Kidney capillary endothelial cell (primary cell): ENCODE data around the gene TSPOAP1.

Experiments
- DNase-seq: peaks from one replicate; pipeline ENCODE4 v3.0.0-alpha.2; 2018; ENCODE audit warnings: low spot score

The TSPOAP1 gene

DNA sequence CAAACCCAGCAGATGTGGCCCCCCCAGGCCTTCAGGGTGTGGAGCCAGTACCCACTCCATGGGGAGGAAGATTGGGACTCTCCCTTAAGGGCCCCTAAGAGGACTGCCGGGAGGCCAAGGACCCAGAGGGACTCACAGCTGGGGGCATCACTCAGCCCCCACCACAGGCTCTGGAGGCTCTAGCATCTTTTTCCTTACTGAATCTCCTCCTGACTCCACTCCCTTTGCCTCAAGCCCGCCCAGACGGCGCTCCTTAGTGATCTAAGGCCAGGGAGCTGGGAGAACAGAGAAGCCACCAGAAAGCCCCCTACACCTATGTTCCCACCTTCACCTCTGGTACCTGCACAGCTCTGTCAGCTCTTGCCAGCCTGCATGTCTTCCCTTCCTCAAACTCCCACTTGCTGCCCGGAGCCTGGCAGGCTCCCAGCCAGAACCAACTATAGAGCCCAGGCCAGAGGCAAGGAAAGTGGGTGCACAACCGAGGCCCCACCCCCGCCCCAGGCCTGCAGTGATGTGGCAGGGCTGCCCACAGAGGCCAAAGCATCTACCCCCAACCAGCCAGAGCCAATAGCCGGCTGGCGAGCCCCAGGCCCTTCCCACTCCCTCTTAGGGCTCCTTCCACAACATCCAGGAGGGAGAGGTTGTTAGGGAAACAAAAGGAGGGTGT is 25.5 kb downstream of the TSPOAP1 start:
- DNase-seq: no peak

DNA sequence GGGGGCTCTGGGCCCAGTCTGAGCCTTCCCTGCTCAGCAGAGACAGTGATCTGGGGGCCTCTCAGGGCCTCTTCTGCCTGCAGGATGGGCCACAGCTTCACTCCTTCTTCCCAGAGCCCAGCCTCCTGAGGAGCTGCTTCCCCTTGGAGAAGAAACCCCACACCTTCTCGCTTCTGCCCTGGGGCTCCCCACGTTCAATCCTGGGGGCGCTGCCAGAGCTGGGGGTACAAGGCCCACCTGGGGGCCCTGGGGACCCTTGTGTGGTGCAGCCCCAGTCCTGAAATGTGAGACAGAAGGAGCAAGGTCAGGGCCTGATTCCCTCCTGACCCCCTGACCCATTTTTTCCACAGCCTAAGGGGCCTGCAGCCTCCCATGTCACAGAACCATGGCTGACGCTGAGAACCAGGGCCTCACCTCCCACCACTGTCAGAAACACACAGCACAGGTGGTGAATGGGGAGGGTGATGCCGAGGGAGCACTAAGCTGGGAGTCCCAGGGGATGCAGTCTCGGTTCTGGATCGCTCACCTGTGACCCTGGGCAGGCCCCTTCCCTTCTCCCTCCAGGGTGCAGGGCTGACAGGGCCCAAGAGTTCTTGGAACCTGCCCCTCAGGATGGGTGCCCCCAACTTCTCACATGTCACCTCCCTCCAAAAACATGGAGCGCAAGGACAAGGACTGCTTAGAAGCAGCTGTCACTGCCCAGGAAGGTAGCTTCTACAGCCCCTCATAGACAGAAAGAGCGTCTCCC is 26.2 kb downstream of the TSPOAP1 start:
- no peak for DNase-seq

- DNase-seq: no peak
These were observed 27.0 kb downstream of the TSPOAP1 start for GRCh38 chr17:58301504-58302150.

DNA sequence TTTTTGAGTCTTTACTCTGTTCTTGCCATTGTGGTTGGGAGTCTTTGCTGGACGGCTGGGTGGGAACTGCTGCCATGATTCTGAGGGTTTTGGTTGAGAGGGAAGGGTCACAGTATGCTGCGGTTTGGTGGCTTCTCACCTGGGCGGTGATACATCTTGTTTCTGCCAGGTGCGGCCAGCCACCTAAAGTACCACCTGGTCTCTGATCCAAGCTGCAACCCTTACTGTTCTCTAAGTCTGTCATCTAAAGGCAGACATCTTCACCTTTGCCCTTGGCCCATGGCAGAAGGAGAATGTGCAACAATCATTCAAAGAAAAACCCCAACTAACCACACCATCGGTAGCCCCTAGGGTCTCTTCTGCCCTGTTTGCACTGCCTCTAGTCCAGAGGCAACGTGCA is 28.3 kb downstream of the TSPOAP1 start:
- no peak for DNase-seq

DNA sequence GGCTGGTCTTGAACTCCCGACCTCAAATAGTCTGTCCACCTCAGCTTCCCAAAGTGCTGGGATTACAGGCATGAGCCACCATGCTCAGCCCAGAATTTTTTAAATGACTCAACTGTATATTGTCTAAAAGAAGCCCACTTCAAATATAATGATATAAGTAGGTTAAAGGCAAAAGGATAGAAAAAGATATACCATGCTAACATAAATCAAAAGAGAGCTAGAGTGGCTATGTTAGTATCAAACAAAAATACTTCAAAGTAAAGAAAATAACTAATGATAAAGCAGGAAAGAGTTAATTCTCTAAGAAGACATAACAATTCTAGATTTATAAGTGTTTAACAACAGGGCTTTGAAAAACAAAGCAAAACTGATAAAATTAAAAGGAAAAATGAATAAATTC is 34.6 kb downstream of the TSPOAP1 start:
- no peak for DNase-seq

DNA sequence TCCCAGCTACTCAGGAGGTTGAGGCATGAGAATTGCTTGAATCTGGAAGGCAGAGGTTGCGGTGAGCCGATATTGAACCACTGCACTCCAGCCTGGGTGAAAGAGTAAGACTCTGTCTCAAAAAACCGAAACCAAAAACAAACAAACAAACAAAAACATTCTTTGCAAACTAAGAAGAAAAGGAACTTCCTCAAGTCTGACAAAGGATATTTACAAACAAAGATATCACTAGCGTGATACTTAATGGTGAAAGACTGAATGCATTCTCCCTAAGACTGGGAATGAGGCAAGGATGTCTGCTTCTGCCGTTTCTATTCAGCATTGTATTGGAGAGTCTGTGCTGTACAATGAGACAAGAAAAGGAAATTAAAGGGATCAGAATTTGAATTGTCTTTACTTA is 37.3 kb downstream of the TSPOAP1 start:
- DNase-seq: no peak

DNA sequence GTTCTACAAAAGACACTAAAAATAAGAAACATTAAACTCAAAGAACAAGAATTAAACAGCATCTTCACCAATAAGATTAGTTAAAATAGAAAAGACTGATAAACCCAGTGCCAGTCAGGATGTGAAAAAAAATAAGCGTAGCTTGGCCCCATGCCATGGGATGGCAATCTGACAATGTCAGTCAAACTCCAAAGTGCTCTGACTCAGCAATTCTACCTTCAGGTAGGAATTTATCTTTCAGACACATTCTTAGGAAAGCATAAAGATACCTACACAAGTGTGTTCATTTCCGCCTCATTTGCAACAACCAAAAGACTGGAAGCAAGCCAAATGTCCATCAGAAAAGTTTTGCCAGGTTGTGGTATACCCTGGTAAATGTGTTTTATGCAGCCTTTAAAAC is 38.7 kb downstream of the TSPOAP1 start:
- DNase-seq: no peak

DNA sequence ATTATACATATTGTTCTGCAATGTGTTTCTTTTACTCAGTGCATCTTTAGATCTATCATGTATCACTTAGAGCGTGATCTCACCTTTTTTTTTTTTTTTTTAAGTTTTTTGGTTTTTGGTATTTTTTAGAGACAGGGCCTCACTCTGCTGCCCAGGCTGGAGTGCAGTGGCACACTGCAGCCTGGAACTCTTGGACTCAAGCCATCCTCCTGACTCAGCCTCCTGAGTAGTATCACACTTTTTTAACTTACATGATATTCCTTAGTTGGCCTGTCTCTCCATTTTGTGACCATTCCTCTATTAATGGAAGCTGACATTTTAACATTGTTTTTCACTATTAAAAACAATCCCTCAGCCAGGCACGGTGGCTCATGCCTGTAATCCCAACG is 43.2 kb downstream of the TSPOAP1 start:
- no peak for DNase-seq

DNA sequence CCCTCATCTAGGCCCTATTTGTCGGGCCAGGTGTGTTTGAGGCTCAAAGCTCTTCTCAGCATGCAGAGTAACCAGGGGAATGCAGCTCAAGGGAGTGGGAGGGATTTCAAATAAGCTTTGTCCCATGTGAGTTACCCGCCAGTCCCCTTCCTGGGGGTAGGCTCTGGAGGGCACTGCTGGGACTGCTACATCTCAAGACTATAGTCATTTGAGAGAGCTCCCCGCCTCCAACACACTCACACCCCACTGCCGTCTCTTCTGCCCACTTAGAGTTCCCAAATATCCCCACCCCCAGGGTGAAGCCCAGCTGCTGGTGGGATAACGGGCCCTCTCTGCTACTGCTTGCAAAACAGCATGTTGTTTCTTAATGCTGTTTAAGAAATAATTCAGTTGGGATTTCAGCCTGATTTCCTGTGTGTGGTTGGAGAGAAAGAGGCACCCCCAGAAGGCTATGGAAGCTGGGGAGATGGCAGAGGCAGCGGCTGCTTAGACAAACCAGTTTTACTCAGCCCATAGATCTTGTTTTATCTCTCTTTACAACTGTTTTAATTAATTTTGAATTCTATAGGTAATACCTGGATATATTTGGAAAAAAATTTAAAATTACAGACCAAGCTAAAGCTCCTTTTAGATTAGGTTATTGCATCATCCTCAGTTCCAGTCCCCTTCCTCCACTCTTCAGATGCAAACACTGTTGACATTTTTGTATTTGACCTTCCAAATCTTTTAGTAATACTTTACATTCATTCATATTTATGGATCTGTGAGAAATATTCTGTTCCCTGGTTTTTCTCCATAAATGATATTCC is 43.8 kb downstream of the TSPOAP1 start:
- no peak for DNase-seq

DNA sequence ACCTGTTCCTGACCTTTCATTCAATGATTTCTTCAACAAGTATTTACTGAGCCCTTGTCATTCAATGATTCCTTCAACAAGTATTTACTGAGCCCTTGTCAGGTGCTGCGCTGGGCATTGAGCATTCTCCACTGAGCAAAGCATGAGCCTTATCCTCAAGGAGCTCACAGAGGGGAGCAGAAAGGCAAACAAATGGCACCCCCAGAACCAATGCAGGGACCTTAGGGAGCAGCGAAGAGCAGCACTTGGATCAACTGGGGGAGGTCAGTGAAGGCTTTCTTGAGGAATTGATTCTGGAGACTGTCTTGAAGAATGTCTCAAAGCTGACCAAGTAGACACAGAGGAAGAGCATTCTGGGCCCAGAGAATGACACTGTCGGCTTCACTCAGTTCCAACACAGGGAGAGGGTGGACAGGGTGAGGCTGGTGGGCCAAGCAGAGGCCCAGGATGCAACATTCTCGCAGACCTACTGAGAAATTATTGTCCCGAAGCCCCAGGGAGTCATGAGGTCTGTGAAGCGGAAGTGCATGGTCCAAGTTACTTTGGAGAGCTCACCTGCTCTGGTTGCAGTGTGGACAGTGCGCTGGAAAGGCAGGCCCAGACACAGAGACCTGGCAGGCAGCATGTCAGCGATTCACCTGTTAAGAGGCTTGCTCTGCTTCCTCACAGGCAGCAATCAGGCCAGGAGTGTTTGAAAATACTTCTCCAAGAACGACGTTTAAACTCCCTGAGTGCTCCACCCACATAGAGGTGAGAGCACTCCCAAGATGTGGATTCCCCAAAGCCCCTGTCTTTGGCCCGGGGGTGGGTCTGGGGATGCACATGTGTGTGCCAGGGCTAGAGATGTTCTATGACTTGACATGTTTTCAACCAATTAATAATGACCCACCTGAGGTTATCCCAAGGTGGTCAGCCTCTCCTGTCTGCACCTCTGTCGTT is 44.7 kb downstream of the TSPOAP1 start:
- no peak for DNase-seq

DNA sequence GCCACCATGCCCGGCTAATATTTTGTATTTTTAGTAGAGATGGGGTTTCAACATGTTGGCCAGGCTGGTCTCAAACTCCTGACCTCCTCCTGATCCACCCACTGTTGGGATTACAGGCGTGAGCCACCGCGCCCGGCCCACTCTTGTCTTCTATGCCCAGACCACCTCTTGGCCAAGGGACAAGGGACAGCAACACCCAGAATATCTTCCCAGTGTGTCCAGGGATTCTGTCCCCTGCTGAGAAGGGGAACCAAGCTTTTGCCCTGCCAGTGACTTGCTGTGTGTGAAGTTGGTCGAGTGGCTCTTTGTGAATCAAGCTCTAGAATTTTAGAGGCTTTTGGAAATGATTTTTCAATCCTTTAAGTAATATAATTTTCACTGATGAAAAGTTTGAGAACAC is 46.2 kb downstream of the TSPOAP1 start:
- DNase-seq: no peak

DNA sequence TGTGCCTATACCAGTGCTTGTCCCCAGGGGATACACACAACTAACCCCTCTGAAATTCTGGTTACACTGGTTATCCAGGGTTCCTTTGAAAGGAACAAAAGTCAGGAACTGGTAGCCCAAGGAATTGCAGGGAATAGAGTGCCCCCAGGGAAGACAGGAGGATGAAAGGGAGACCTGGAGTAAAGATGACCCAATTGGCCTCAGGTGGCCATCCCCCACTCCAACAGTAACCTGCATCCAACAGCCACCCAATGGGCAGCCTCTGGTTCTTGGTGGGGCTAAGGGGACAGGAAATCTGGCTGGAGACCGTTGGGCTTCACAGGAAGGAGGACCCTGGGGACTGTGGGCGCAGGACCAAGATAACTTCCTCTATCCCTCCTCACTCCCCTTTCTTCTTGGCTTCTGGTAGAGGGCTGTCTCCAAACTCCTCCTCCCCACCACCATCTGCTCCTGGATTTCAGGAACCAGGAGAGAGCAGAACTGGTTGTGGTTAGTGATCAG is 47.0 kb downstream of the TSPOAP1 start:
- DNase-seq: no peak

DNA sequence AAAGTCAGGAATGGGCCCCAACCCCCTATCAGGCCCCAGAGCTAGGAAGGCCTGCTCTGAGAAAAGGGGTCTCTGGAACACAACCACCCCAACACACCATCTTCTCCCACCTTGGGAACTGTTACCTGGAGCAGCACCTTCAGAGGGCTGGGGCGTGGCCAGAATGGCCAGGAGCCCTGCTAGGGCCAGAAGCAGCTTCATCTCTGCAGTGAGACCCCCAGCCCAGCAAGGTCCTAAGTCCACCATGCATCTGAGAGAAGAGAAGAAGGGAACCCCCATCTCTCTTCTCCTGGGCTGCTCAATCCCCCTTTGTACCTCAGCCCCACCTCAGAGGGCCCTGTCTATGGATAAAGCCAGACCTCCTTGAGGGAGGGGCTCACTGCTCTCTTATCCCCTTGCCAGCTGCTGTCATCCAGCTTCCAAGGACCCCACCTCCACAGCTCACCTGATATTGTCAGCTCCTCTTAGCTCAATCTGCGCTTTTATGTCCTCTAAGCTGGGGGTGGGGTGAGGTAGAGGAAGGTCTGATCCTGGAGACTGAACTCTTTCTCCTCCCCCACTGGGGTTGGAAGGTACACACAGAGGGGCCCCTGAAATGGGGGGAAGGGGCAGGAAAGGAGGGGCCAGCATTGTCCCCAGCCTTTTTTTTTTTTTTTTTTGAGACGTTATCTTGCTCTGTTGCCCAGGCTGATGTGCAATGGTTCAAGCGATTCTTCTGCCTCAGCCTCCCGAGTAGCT is 47.9 kb downstream of the TSPOAP1 start, which contains the start of gene MPO:
TSS of gene MPO (minus strand) at position 456 of the 738 bp plus-strand sequence. CDS start at position 279, 177 bp downstream.
- DNase-seq: no peak

- DNase-seq: no peak
These were observed 48.7 kb downstream of the TSPOAP1 start for GRCh38 chr17:58279736-58280479.

GRCh38 chr17:58279016-58279711 is 49.4 kb downstream of the TSPOAP1 start:
- peak; percentile 18 for DNase-seq

- DNase-seq: no peak
These were observed 50.0 kb downstream of the TSPOAP1 start for GRCh38 chr17:58278661-58279015.

DNA sequence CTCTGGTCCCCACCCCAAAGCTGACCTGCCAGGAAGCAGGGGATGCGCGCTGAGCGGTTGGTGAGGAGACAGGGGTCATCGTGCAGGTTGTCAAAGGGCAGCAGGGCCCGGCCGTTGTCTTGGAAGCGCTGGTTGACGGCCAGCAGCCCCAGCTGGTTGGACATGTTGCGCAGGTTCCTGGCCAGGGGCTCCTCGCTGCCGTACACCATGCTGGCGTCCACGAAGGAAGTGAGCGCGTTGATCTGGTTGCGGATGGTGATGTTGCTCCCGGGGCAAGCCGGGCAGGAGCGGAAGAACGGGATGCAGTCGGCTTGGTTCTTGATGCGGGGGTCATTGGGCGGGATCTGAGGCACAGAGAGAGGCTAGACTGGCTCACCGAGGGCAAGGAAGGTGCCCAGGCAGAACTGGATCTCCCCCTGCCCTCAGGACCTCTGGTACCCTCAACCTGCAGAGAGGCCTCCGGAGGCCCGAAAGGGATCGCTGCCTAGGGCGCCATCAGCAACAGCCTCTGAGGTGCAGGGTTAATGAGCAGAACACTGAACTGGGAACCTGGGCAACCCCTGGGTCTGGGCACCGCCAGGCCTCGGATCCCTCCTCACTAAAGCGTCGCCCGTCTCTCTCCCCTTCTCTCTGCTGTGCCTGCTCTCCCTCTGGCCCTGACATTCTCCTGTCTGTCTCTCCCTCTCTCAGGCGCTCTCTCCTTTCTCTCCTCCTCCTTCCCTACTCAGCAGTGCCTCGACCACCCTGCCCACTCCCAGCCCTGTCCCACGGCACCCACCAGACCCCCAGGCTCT is 50.6 kb downstream of the TSPOAP1 start:
- DNase-seq: no peak

DNA sequence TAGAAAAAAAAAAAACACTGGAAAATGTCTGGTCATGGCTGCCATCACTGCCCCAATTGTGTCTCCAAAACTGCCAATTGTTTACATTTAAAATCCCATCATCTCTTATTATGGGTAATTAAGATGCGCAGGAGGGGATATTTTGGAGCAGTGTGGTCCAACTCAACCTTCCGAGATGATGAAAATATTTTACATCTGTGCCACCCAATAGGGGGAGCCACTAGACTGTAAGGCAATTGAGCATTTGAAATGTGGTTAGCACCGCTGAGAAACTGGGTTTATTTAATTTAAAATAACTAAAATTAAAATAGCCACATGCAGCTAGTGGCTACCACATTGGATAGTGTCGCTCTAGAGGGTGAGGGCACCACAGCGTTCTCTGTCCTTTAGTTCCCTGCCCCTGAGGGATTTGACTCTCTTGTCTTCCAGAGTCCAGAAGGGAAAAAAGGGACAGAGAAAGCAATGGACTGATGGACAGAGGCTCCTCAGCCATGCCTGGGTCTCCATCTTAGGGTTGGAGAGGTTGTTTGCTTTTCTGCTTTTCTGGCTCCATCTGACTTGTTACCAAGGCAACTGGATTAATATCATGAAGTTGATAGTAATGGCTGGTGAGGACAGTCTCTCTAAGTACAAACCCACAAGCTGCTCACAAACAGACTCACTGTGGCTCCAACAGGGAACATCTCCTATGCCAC is 51.3 kb downstream of the TSPOAP1 start:
- DNase-seq: no peak
